Keratinocyte (primary cell): ENCODE measurements around the gene HS1BP3. TPM values are rescaled to one million over a fixed set of nuclear protein-coding genes. Genes with fewer than 3 reads are reported as not detected.

Source experiments
- DNase-seq: peaks from one replicate; pipeline ENCODE4 v3.0.0-alpha.2; 2011; ENCODE audit warnings: low read depth, missing footprints, low spot score
- FAIRE-seq: peaks from 2 replicates; lab custom pipeline; 2011; peaks lifted over from hg19 to GRCh38; lab: Jason Lieb, UNC
- H2AFZ ChIP-seq: 2 replicates; pipeline ENCODE4 v1.6.0; 2012; ENCODE audit warnings: low read length, control low read depth, inconsistent platforms; ENCODE audit not compliant: control insufficient read depth
- H3K27ac ChIP-seq: 2 replicates; pipeline ENCODE4 v1.5.1; 2011; ENCODE audit warnings: low read length; ENCODE audit not compliant: control insufficient read depth, insufficient read depth
- H3K27me3 ChIP-seq: 3 replicates; pipeline ENCODE4 v1.6.0; 2011; ENCODE audit warnings: low read length; ENCODE audit not compliant: control insufficient read depth, insufficient read depth; ENCODE audit errors: extremely low read depth
- H3K36me3 ChIP-seq, 2 experiments: 2 replicates in 1 of 2; 3 replicates in 1 of 2; pipeline ENCODE4 v1.5.1; 2011; ENCODE audit warnings: low read length in 2 of 2, mild to moderate bottlenecking in 1 of 2; ENCODE audit not compliant: control insufficient read depth in 2 of 2, insufficient read depth in 2 of 2; ENCODE audit errors: extremely low read depth in 1 of 2
- H3K4me1 ChIP-seq: 3 replicates; pipeline ENCODE4 v1.5.1; 2011; ENCODE audit warnings: low read length; ENCODE audit not compliant: control insufficient read depth, insufficient read depth; ENCODE audit errors: extremely low read depth
- H3K4me2 ChIP-seq: 3 replicates; pipeline ENCODE4 v1.6.0; 2011; ENCODE audit warnings: low read depth, low read length; ENCODE audit not compliant: control insufficient read depth, insufficient read depth; ENCODE audit errors: extremely low read depth
- H3K4me3 ChIP-seq, 3 experiments: fragments of 200-600 bp in 1 of 3; sonication (generic) in 1 of 3; 2 replicates in 2 of 3; 3 replicates in 1 of 3; pipeline ENCODE4 v1.5.1; 2011 to 2016; ENCODE audit warnings: low read length in 3 of 3, mild to moderate bottlenecking in 3 of 3, control low read depth in 2 of 3, inconsistent platforms in 1 of 3, low read depth in 1 of 3, mixed read lengths in 1 of 3, mixed run types in 1 of 3, moderate library complexity in 1 of 3; ENCODE audit not compliant: control insufficient read depth in 2 of 3, insufficient read depth in 2 of 3; ENCODE audit errors: extremely low read depth in 1 of 3
- H3K79me2 ChIP-seq: 2 replicates; pipeline ENCODE4 v1.6.0; 2012; ENCODE audit warnings: low read length; ENCODE audit not compliant: control insufficient read depth, insufficient read depth
- H3K9ac ChIP-seq: 3 replicates; pipeline ENCODE4 v1.6.0; 2011; ENCODE audit warnings: low read length; ENCODE audit not compliant: control insufficient read depth, insufficient read depth; ENCODE audit errors: extremely low read depth
- H3K9me1 ChIP-seq: 3 replicates; pipeline ENCODE4 v1.6.0; 2011; ENCODE audit warnings: low read length; ENCODE audit not compliant: control insufficient read depth, insufficient read depth; ENCODE audit errors: extremely low read depth
- H3K9me3 ChIP-seq: 2 replicates; pipeline ENCODE4 v1.5.1; 2012; ENCODE audit warnings: low read depth, low read length; ENCODE audit not compliant: control insufficient read depth
- H4K20me1 ChIP-seq: 3 replicates; pipeline ENCODE4 v1.6.0; 2011; ENCODE audit warnings: low read length; ENCODE audit not compliant: control insufficient read depth, insufficient read depth; ENCODE audit errors: extremely low read depth
- EZH2 ChIP-seq: IDR thresholded peaks from one replicate; pipeline ENCODE4 v1.6.1; 2012; ENCODE audit warnings: inconsistent platforms, mild to moderate bottlenecking, low read length, moderate library complexity
- dilution Hi-C: fragments of 300-500 bp; cut with MboI; formaldehyde crosslinking; loops from one replicate; pipeline ENCODE4 v1.7.0; 2020; ENCODE audit warnings: low sequenced_read_pairs; ENCODE audit not compliant: extremely low pct_ligation_motif_present
- polyA plus RNA-seq, 5 experiments: library from polyadenylated mRNA; depleted of rRNA in 3 of 5; stranded (reverse) in 3 of 5; stranded (forward) in 1 of 5; unstranded in 1 of 5; fragments of >200 nt; gene quantifications; 1 replicate in 1 of 5; 2 replicates in 3 of 5; 3 replicates in 1 of 5; pipeline versions ENCODE4 v1.2.1 to v1.2.3, GENCODE V29; 2011 to 2012; ENCODE audit warnings: missing spikeins in 2 of 5, low read depth in 1 of 5, low replicate concordance in 1 of 5
- TF ChIP-seq, protein P1 (sequence below), 3 experiments: IDR thresholded peaks in 1 of 3; conservative IDR thresholded peaks in 1 of 3; optimal IDR thresholded peaks in 1 of 3; 2 replicates in 2 of 3; 3 replicates in 1 of 3; pipeline versions ENCODE3 to v1.5.1; 2011; ENCODE audit warnings: low read length in 3 of 3, mild to moderate bottlenecking in 3 of 3, moderate library complexity in 2 of 3, control low read depth in 1 of 3, inconsistent platforms in 1 of 3; ENCODE audit not compliant: insufficient read depth in 2 of 3; ENCODE audit errors: extremely low read depth in 1 of 3

Gene HS1BP3
- polyA plus RNA-seq, 1 donor (not counting 4 experiments of a cell fraction or from before 2014, with no cell fraction given) = 18.5 TPM

- Histone ChIP-seq H3K9me3 (no peaks in the 10 kb centered on the region), H3K27me3 (no peaks in the 10 kb centered on the region), H3K36me3 (peaks cover 7 to 29% of the 10 kb centered on the region in 2 experiments), H3K27ac (no peak overlapping the region), H3K4me2 (no peak overlapping the region), H3K79me2 (no peaks in the 10 kb centered on the region), H3K4me1 (peaks cover 13% of the 10 kb centered on the region), H3K9ac (no peak overlapping the region), H3K9me1 (no peaks in the 10 kb centered on the region), H3K4me3 (no peak overlapping the region), H4K20me1 (no peaks in the 10 kb centered on the region), H2AFZ (no peak overlapping the region)
- dilution Hi-C loops = no loop called here
- TF ChIP-seq, protein P1, sequence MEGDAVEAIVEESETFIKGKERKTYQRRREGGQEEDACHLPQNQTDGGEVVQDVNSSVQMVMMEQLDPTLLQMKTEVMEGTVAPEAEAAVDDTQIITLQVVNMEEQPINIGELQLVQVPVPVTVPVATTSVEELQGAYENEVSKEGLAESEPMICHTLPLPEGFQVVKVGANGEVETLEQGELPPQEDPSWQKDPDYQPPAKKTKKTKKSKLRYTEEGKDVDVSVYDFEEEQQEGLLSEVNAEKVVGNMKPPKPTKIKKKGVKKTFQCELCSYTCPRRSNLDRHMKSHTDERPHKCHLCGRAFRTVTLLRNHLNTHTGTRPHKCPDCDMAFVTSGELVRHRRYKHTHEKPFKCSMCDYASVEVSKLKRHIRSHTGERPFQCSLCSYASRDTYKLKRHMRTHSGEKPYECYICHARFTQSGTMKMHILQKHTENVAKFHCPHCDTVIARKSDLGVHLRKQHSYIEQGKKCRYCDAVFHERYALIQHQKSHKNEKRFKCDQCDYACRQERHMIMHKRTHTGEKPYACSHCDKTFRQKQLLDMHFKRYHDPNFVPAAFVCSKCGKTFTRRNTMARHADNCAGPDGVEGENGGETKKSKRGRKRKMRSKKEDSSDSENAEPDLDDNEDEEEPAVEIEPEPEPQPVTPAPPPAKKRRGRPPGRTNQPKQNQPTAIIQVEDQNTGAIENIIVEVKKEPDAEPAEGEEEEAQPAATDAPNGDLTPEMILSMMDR (optimal IDR thresholded peaks at IDR 0.05 in 1 of 3, IDR thresholded peaks at IDR 0.05 in 1 of 3, conservative IDR thresholded peaks at IDR 0.05 in 1 of 3; ENCODE audit: extremely low read depth in 1 of 3, insufficient read depth in 2 of 3, low read length in 3 of 3) = no peak
- no peak for TF ChIP-seq EZH2
- no peak for FAIRE-seq
- no peak for DNase-seq
Observed at GRCh38 chr2:20622296-20622686, 28.6 kb downstream of the HS1BP3 start.

- no peak overlapping the region for H3K9ac ChIP-seq
- FAIRE-seq (no peak), DNase-seq (no peak)
- no peaks in the 10 kb centered on the region for H3K9me3 ChIP-seq
- H3K79me2 ChIP-seq = no peaks in the 10 kb centered on the region
- TF ChIP-seq EZH2 = no peak
- TF ChIP-seq, protein P1 (optimal IDR thresholded peaks at IDR 0.05 in 1 of 3, IDR thresholded peaks at IDR 0.05 in 1 of 3, conservative IDR thresholded peaks at IDR 0.05 in 1 of 3; ENCODE audit: extremely low read depth in 1 of 3, insufficient read depth in 2 of 3, low read length in 3 of 3) = no peak
- H3K27me3 ChIP-seq = no peaks in the 10 kb centered on the region
- no peak overlapping the region for H3K4me2 ChIP-seq
- no peak overlapping the region for H2AFZ ChIP-seq
- H3K36me3 ChIP-seq = peaks cover 7 to 29% of the 10 kb centered on the region in 2 experiments
- no peak overlapping the region for H3K27ac ChIP-seq
- peaks cover 13% of the 10 kb centered on the region for H3K4me1 ChIP-seq
- no peak overlapping the region for H3K4me3 ChIP-seq
- H3K9me1 ChIP-seq = no peaks in the 10 kb centered on the region
- H4K20me1 ChIP-seq = no peaks in the 10 kb centered on the region
- dilution Hi-C loops = no loop called here
Observed at GRCh38 chr2:20621366-20622295, 29.3 kb downstream of the HS1BP3 start.
